Testis (tissue), 3 donors: ENCODE data around the gene ARIH1. TPM values are rescaled to one million over a fixed set of nuclear protein-coding genes. Genes with fewer than 3 reads are reported as not detected.

Experiments
- DNase-seq: peaks from one replicate; pipeline ENCODE4 v3.0.0-alpha.2; 2019
- H3K27ac ChIP-seq, 2 donors: fragments of 200-600 bp; sonication (generic); one replicate each; pipeline ENCODE4 v1.5.1; 2019
- H3K27me3 ChIP-seq: fragments of 200-600 bp; sonication (generic); one replicate; pipeline ENCODE4 v1.5.1; 2019
- H3K36me3 ChIP-seq: fragments of 200-600 bp; sonication (generic); one replicate; pipeline ENCODE4 v1.5.1; 2017; ENCODE audit warnings: low read depth; ENCODE audit errors: missing control alignments
- H3K4me1 ChIP-seq: fragments of 200-600 bp; sonication (generic); one replicate; pipeline ENCODE4 v1.5.1; 2019
- H3K4me3 ChIP-seq, 2 donors: fragments of 200-600 bp; sonication (generic); one replicate each; pipeline ENCODE4 v1.5.1; 2017 to 2019
- H3K9me3 ChIP-seq: fragments of 200-600 bp; sonication (generic); one replicate; pipeline ENCODE4 v1.5.1; 2017
- POLR2A ChIP-seq: fragments of 450-650 bp; IDR thresholded peaks from one replicate; pipeline ENCODE4 v1.6.1; 2017; ENCODE audit warnings: antibody characterized with exemption, mild to moderate bottlenecking, moderate library complexity
- WGBS, 2 donors: methylation state at CpG; one replicate each; pipeline ENCODE4 v1.1.5; 2018; 5-methylcytosine and 5-hydroxymethylcytosine counted together
- intact Hi-C: fragments of 100-400 bp; cut with DNase I; formaldehyde crosslinking; loops from one replicate; pipeline ENCODE4 v1.15.1; 2023; ENCODE audit warnings: low total_unique reads
- polyA plus RNA-seq: library from polyadenylated mRNA; stranded (reverse); fragments of 350-450 nt; fragmentation: Illumina TruSeq; extraction: RNeasy Lipid Tissue Mini Kit (QIAGEN cat#74804); gene quantifications from one replicate; pipeline ENCODE4 v1.2.3, GENCODE V29; 2014; ENCODE audit warnings: low read depth, low replicate concordance; ENCODE audit not compliant: insufficient read depth
- total RNA-seq, 2 donors: library from RNA; depleted of rRNA; stranded (reverse); fragments of >200 nt; gene quantifications; one replicate each; pipeline ENCODE4 v1.2.3, GENCODE V29; 2016
- TF ChIP-seq, protein P1 (sequence below), 3 experiments: fragments of 450-650 bp in 2 of 3; fragments of 200-600 bp in 1 of 3; sonication (generic) in 1 of 3; IDR thresholded peaks; one replicate each; pipeline ENCODE4 v1.5.1; 2016 to 2019; ENCODE audit warnings: antibody characterized with exemption in 3 of 3, mild to moderate bottlenecking in 2 of 3, moderate library complexity in 1 of 3

Gene ARIH1
- total and polyA plus RNA-seq, 3 donors from 2014 or later, result 97.8 to 221 (median 113) TPM

DNA sequence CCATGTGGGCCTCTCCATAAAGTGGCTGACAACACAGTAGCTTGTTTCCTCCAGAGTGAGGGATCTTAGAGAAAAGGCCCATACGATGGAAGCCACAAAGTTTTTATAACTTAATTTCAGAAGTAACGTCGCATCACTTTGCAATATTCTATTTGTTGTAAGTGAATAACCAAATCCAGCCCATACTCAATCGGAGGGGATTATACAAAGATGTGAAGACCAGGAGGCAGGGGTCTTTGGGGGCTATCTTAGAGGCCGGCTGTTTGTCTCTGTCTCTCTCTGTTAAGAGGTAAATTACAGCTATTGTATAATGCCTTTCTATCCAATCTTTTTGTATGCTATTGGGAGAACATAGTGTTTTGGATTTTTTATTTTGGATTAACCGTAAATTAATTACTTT, 9.1 kb downstream of the ARIH1 start:
- TF ChIP-seq, protein P1, sequence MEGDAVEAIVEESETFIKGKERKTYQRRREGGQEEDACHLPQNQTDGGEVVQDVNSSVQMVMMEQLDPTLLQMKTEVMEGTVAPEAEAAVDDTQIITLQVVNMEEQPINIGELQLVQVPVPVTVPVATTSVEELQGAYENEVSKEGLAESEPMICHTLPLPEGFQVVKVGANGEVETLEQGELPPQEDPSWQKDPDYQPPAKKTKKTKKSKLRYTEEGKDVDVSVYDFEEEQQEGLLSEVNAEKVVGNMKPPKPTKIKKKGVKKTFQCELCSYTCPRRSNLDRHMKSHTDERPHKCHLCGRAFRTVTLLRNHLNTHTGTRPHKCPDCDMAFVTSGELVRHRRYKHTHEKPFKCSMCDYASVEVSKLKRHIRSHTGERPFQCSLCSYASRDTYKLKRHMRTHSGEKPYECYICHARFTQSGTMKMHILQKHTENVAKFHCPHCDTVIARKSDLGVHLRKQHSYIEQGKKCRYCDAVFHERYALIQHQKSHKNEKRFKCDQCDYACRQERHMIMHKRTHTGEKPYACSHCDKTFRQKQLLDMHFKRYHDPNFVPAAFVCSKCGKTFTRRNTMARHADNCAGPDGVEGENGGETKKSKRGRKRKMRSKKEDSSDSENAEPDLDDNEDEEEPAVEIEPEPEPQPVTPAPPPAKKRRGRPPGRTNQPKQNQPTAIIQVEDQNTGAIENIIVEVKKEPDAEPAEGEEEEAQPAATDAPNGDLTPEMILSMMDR (IDR thresholded peaks at IDR 0.05), result no peak
- no peak for TF ChIP-seq POLR2A
- DNase-seq, result no peak
- no peak overlapping the region for H3K4me3 ChIP-seq
- intact Hi-C loops, result no loop called here
- no peak overlapping the region for H3K27ac ChIP-seq
- H3K27me3 ChIP-seq, result no peaks in the 10 kb centered on the region
- H3K36me3 ChIP-seq, result no peaks in the 10 kb centered on the region
- no peaks in the 10 kb centered on the region for H3K9me3 ChIP-seq
- 86 to 87% methylated on average over 6 of the region's 6 CpGs for WGBS, 2 donors
- peaks cover 7% of the 10 kb centered on the region for H3K4me1 ChIP-seq

DNA sequence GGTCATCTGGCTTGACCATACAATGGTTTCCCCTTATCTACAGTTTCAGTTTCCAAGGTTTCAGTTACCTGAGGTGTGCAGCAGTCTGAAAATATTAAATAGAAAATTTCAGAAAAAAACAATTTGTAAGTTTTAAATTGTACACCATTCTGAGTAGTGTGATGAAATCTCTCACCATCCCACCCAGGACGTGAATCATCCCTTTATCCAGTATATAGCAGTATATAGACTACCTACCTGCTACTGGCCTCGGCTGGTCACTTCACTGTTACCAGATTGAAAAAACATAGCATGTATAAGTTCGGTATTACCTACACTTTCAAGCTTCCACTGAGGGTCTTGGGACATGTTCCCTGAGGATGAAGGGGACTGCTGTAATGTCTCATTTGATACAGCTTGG, 12.0 kb downstream of the ARIH1 start:
- no peak for DNase-seq
- 86 to 95% methylated on average over 3 of the region's 3 CpGs for WGBS, 2 donors
- intact Hi-C loops, result no loop called here
- H3K4me3 ChIP-seq, result no peak overlapping the region
- H3K27me3 ChIP-seq, result no peaks in the 10 kb centered on the region
- no peak for TF ChIP-seq POLR2A
- TF ChIP-seq, protein P1 (IDR thresholded peaks at IDR 0.05), result no peak
- no peak overlapping the region for H3K27ac ChIP-seq
- H3K4me1 ChIP-seq, result peaks cover 5% of the 10 kb centered on the region
- H3K36me3 ChIP-seq, result no peaks in the 10 kb centered on the region
- no peaks in the 10 kb centered on the region for H3K9me3 ChIP-seq

DNA sequence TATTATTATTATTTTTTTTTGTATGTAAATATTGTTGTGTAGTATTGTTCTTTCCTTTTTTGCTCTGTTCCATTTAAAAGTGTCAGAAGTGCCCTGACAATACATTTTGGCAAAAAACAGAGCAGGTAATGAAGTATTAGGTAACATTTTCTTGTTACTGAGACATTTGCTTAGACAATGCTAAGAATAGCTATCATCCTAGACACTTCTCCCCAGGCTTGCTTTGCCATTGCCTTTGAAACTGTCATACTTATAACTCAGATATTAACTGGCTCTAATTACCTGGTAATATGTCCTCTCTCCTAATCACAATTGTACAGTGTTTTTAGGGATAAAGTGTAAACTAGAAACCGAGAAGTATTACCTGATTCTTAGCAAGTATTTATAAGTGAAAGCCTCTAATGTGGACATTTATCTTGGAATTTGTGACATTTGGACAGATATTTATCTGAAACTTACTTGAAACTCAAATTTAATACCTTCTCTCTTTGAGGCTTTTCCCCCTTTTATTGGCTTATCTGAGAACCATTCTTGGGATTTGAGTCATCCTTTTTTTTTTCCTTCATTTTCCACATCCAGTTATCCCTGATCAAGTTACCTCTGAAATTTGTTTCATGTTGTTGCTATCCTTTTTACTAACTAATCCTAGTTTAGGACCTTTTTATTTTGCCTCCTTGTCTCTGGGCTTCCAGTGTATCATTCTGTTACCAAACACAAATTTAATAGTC, 13.1 kb downstream of the ARIH1 start:
- Histone ChIP-seq H3K27ac (no peak overlapping the region), H3K9me3 (no peaks in the 10 kb centered on the region), H3K4me1 (no peaks in the 10 kb centered on the region), H3K4me3 (no peak overlapping the region), H3K36me3 (no peaks in the 10 kb centered on the region), H3K27me3 (no peaks in the 10 kb centered on the region)
- DNase-seq, result no peak
- WGBS, 2 donors, result 77 to 86% methylated on average over 1 of the region's 1 CpG
- intact Hi-C loops, result no loop called here
- TF ChIP-seq, protein P1 (IDR thresholded peaks at IDR 0.05), result no peak
- no peak for TF ChIP-seq POLR2A

DNA sequence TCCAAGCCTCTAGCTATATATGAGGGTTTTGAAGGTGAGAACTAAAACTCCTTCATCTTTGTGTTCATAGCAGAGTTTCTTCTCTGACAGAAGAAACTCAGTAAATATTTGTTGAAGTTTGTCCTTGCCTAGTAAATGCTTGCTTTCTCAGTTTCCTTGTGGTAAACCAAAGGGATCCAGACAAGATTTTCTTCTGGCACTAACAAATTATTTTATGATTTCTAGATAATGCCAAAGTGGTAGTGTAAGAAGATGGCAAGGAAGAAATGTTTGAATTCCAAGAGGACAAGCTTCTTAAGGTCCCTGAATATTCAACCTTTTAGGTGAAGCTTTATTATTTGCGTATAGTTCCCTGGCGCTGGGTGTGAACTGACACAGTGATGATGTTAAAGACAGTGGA, 14.4 kb downstream of the ARIH1 start:
- Histone ChIP-seq H3K36me3 (no peaks in the 10 kb centered on the region), H3K4me1 (no peaks in the 10 kb centered on the region)
- intact Hi-C loops, result no loop called here

More for the DNA sequence above, 14.4 kb downstream of the ARIH1 start:
- no peaks in the 10 kb centered on the region for H3K9me3 ChIP-seq
- H3K27me3 ChIP-seq, result no peaks in the 10 kb centered on the region
- 94 to 95% methylated on average over 2 of the region's 2 CpGs for WGBS, 2 donors
- H3K27ac ChIP-seq, result no peak overlapping the region
- TF ChIP-seq POLR2A, result no peak
- TF ChIP-seq, protein P1 (IDR thresholded peaks at IDR 0.05), result no peak
- DNase-seq, result no peak
- no peak overlapping the region for H3K4me3 ChIP-seq
